22Rv1 (cell line): ENCODE data around the gene ZNF827.
A peak's percentile ranks its signal among the peaks of the same experiment; 100 is the strongest.

Experiments
- H3K27ac ChIP-seq: fragments of 450-650 bp; 2 replicates; pipeline ENCODE4 v1.5.1; 2017
- ZFX ChIP-seq: fragments of 450-650 bp; IDR thresholded peaks from 2 replicates; pipeline ENCODE4 v1.6.1; 2017; ENCODE audit warnings: antibody characterized with exemption, borderline replicate concordance
- TF ChIP-seq, protein P1 (sequence below): fragments of 450-650 bp; IDR thresholded peaks from 2 replicates; pipeline ENCODE4 v1.5.1; 2017; ENCODE audit warnings: mild to moderate bottlenecking

Gene ZNF827

DNA sequence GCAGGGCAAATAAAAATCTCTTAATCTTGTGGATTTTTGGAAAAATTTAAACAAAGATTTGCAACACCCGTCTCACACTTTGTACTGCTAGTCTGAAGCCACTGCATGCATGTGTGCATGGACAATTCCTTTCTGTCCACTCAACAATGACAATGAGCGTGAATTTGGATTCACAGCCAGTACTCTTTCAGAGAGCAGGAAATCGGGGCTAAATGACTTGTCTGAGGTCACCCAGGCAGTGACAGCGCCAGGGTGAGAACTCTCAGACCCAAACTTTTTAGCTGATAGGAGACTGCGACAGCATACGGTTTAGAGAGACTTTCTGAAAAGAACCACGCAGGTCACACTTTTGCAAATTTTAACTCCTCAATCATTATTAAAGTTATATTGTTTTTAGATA lies 90.9 kb downstream of the ZNF827 start:
- TF ChIP-seq, protein P1, sequence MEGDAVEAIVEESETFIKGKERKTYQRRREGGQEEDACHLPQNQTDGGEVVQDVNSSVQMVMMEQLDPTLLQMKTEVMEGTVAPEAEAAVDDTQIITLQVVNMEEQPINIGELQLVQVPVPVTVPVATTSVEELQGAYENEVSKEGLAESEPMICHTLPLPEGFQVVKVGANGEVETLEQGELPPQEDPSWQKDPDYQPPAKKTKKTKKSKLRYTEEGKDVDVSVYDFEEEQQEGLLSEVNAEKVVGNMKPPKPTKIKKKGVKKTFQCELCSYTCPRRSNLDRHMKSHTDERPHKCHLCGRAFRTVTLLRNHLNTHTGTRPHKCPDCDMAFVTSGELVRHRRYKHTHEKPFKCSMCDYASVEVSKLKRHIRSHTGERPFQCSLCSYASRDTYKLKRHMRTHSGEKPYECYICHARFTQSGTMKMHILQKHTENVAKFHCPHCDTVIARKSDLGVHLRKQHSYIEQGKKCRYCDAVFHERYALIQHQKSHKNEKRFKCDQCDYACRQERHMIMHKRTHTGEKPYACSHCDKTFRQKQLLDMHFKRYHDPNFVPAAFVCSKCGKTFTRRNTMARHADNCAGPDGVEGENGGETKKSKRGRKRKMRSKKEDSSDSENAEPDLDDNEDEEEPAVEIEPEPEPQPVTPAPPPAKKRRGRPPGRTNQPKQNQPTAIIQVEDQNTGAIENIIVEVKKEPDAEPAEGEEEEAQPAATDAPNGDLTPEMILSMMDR: no peak
- TF ChIP-seq ZFX: no peak
- H3K27ac ChIP-seq: no peak overlapping the region

- TF ChIP-seq ZFX: no peak
- TF ChIP-seq, protein P1: no peak
- H3K27ac ChIP-seq: no peak overlapping the region
Measured at GRCh38 chr4:145845118-145845517, 93.5 kb downstream of the ZNF827 start.

DNA sequence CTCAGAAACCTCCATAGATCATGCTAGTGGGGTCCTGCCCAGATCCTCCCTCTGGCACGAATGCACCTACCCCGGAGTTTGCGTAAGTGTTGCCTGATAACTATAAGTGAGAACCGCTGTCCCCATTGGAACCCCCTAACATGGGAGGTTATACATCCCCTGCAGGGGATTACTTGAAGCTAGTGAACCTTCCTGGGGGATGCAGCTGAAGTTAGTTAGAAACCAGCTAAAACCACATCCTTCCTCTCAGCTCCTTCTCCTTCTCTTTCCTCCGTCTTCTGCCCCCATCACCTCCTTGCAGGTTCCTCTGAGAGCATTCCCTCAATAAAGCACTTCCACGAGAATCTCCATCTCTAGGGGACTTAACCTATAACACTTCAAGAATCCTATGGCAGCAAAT lies 95.0 kb downstream of the ZNF827 start:
- no peak for TF ChIP-seq ZFX
- TF ChIP-seq, protein P1: no peak
- no peak overlapping the region for H3K27ac ChIP-seq

DNA sequence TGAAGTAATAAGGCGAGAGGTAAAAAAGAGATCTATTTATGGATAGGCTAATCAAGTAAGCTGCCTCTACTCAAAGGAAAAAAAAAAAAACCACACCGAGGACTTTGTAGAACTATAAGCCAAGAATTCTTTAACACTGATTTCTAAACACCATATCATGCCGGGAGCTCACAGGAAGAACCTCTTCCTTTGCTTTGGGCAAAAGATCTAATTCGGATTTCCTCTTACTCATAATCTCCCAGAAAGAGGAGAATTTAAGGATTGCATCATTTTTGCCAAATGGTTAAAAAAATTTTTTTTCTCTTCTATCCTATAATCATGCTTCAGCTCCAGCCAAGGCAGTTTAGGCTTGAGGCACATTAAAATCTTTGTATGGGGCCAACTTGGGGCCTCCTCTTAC lies 95.5 kb downstream of the ZNF827 start:
- no peak for TF ChIP-seq ZFX
- TF ChIP-seq, protein P1: no peak
- no peak overlapping the region for H3K27ac ChIP-seq

- TF ChIP-seq, protein P1: no peak
- TF ChIP-seq ZFX: no peak
- no peak overlapping the region for H3K27ac ChIP-seq
Measured at GRCh38 chr4:145842224-145842887, 96.3 kb downstream of the ZNF827 start.

DNA sequence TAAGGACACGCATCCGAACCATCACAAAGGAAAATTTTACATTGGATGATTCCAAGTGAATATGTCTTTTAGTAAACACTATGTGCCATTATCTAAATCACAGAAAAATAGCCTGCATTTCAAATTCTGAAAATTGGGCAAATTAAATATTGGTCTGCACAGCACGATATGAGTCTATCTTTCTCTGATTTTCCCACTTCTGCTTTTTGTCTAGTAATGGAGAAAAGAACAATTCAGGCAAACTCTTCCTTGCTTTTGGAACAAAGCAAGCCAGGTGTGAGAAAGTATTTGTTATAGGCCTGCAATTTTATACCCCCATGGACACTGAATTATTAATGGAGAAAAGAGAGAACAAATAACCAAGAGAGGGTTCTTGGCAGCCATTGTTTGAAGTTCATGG lies 97.8 kb downstream of the ZNF827 start:
- no peak overlapping the region for H3K27ac ChIP-seq
- no peak for TF ChIP-seq ZFX
- TF ChIP-seq, protein P1: no peak

DNA sequence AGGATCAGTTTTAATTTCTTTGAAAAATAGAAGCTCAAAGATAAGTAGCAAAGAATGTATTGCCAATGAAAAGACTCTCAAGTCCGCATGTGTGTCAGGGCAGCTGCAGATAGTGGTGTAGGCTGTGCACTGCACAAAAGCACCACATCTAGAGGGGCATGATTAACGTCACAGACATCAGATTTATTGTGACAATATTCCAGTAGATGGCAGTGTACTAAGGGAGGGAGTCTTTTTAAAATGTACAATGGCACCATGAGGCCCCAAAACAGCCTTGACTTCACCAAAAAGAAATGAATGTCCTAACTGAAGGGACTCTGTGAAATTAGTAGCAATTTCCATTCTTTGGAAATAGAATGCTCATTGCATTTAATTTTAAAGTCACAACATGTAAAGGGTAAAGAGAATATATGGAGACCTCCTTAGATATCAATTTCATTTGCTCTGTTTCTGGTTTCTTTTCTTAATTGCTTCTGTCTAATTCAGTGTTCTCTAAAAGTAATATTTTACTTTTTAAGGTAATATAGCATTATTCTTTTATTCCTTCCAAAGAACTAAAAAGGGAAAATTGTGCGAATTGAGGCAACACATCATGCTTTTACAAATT lies 98.4 kb downstream of the ZNF827 start:
- no peak for TF ChIP-seq ZFX
- TF ChIP-seq, protein P1: peak; percentile 79
- H3K27ac ChIP-seq: no peak overlapping the region
